ENCODE data around the gene STARD5. TPM values are rescaled to one million over a fixed set of nuclear protein-coding genes. Genes with fewer than 3 reads are reported as not detected.

The STARD5 gene
- total RNA-seq, result 1.1 and 1.5 TPM in 2 replicates

GRCh38 chr15:81323944-81324881 is at the start of gene STARD5:
Gene STARD5, minus strand, starts transcription at chr15:81324141. Its CDS starts 42 bp downstream, at chr15:81324099.

Other genes starting within 250 kb of the STARD5 start
- 0.19 and 0.65 TPM in 2 replicates for gene CFAP161, start 189.9 kb downstream of the STARD5 start, total RNA-seq
- 1.7 and 4.9 TPM in 2 replicates for gene IL16, start 127.3 kb downstream of the STARD5 start, total RNA-seq
- gene TMC3, start 50.1 kb upstream of the STARD5 start, total RNA-seq, result not detected in 2 replicates